ENCODE measurements around the gene MXRA8. TPM values are rescaled to one million over a fixed set of nuclear protein-coding genes. Genes with fewer than 3 reads are reported as not detected.
"Not testable (repeated sequence)": the region's sequence is repeated elsewhere in the genome, so short reads cannot be mapped to it uniquely, and the experiment has no call there.

MXRA8 gene
- total RNA-seq, 2 experiments from 2014 or later, result 0.18 to 0.23 TPM

DNA sequence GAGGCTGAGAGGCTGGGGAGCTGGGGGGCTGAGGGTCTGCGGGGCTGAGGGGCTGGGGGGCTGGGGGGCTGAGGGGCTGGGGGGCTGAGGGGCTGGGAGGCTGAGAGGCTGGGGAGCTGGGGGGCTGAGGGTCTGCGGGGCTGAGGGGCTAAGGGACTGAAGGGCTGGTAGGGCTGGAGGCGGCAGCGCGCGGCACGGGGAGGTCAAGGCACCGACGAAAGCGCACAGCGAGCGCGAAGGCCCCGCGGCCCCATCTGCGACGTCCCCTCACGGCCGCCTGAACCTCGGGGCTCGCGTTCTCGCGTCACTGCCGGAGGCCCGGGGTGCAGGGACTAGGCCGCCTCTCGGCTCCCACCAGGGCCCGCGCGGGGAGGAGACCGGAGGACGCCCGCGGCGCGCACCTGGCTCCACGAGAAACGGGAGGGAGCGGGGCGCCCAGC is 34.3 kb downstream of the MXRA8 start:
- peak overlapping the region; percentile 89 for H3K4me3 Mint-ChIP-seq
- CTCF ChIA-PET, result no interaction called here
- POLR2A ChIA-PET, result interaction anchor here (1.6 kb wide), 1 partner anchor 11 kb away, joined by 6 read pairs; no protein-coding TSS in a partner anchor
- no peak overlapping the region for H3K27ac Mint-ChIP-seq
- H3K4me1 Mint-ChIP-seq, result peaks cover 40% of the 10 kb centered on the region
- no peak for DNase-seq
- H3K36me3 Mint-ChIP-seq (ENCODE audit: low read depth), result peaks cover 16% of the 10 kb centered on the region
- no peaks in the 10 kb centered on the region for H3K9me3 Mint-ChIP-seq
- no peaks in the 10 kb centered on the region for H3K27me3 Mint-ChIP-seq

DNA sequence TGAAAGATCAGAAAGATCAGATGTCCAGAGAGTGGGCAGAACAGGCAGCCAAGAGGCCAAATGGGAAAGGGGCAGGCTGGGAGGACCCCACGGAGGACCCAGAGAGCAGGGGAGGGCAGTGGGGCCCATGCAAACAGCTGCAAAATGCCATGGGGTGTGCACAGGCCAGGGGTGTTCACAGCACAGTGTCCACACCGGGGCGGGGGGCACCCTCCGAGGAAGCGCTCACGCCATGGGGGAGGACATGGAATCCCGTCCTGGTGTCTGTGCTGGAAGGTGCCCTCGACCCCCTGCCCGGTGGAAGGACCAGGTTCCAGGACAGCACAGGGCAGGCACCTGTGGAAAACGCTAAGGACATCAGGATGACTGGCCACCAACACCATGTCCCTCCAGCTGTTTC is 35.4 kb downstream of the MXRA8 start:
- DNase-seq, result no peak
- no peaks in the 10 kb centered on the region for H3K9me3 Mint-ChIP-seq
- ChIA-PET CTCF (no interaction called here), POLR2A (interaction anchor here (1.6 kb wide), 1 partner anchor 10 kb away, joined by 6 read pairs; no protein-coding TSS in a partner anchor)
- peaks cover 18% of the 10 kb centered on the region for H3K36me3 Mint-ChIP-seq (ENCODE audit: low read depth)
- H3K4me1 Mint-ChIP-seq, result peaks cover 40% of the 10 kb centered on the region
- H3K27ac Mint-ChIP-seq, result peak overlapping the region; percentile 72
- H3K4me3 Mint-ChIP-seq, result peak overlapping the region; percentile 87
- no peaks in the 10 kb centered on the region for H3K27me3 Mint-ChIP-seq

DNA sequence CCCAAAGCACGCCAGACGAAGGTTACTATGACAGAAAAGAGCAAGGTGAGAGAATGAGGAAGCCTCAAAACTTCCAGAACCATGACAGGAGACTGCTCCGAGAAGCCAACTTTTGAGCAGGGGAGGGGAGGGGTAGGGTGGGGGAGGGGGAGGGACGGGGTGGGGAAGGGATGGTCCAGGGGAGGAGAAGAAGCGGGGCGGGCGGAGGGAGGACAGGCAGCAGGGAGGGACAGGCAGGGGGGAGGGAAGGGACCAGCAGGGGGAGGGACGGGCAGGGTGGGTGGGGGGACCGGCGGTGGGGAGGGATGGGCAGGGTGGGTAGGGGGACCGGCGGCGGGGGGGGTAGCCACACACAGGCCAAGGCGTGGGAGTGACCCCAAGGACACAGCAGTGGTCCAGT is 35.9 kb downstream of the MXRA8 start:
- CTCF ChIA-PET, result no interaction called here
- H3K27ac Mint-ChIP-seq, result peak overlapping the region; percentile 72
- POLR2A ChIA-PET, result interaction anchor here (1.6 kb wide), 1 partner anchor 9 kb away, joined by 6 read pairs; no protein-coding TSS in a partner anchor

DNA sequence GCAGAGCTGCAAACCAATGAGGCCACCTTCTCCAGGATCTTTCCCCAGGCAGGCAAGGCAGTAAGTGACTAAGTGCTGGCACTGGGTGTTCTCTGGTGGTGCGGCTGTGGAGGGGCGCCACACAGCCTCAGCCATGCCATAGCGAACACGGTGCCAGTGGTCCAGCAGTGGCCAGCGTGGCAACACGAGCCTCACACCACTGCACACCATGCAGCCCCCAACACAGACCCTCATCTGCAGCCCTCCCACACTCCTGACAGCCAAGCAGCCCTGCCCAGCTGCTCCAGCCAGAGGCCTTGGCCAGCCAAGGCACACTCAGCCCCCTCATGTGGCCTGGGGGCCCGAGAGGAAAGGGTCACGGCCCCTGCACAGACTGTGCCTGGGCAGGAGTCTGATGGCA is 36.9 kb downstream of the MXRA8 start:
- no peaks in the 10 kb centered on the region for H3K27me3 Mint-ChIP-seq
- H3K4me1 Mint-ChIP-seq, result peaks cover 37% of the 10 kb centered on the region
- no peak for DNase-seq
- peaks cover 24% of the 10 kb centered on the region for H3K36me3 Mint-ChIP-seq (ENCODE audit: low read depth)
- ChIA-PET POLR2A (no interaction called here), CTCF (no interaction called here)
- no peak overlapping the region for H3K27ac Mint-ChIP-seq
- H3K9me3 Mint-ChIP-seq, result no peaks in the 10 kb centered on the region
- no peak overlapping the region for H3K4me3 Mint-ChIP-seq

More for the DNA sequence above, 35.9 kb downstream of the MXRA8 start:
- Mint-ChIP-seq H3K4me3 (peak overlapping the region; percentile 87), H3K4me1 (peaks cover 39% of the 10 kb centered on the region), H3K9me3 (no peaks in the 10 kb centered on the region), H3K36me3 (ENCODE audit: low read depth) (peaks cover 21% of the 10 kb centered on the region), H3K27me3 (no peaks in the 10 kb centered on the region)
- DNase-seq, result no peak

DNA sequence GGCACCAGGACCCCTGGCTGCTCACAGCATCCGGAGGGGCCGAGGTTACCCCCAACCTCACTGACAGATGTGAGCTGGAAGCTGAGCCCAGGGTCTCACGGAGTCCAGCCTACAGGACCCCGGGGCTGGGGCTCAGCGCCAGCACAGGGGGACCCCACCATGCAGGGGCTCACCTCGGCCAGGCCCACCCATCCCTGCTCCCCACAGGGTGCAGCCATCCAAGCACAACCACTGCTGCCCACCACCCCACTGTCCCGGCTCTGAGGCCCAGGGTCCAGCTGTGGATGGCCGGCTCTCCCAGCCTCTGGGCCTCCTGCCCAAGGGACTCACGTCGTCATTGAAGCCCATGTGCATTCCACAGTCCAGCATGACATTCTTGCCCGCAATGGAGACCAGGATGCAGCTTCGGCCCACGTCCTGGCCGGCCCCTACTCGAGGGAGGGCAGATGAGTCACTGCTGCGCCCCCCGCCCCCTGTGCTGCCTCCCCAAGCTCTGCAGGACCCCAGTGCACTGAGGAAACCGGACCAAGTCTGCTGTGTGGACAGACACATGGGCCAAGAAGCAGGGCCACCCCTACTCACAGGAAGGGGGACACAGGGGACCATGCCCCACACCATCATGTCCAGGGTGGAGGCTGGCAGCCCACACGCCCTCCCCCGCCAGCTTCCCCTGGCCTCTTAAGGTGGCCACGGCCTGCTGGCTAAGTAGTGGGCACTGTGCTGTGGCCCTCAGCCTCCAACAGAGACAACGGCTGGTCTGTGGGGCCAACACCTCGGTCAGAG is 37.5 kb downstream of the MXRA8 start:
- H3K36me3 Mint-ChIP-seq (ENCODE audit: low read depth), result peaks cover 25% of the 10 kb centered on the region
- ChIA-PET CTCF (no interaction called here), POLR2A (no interaction called here)
- no peak for DNase-seq
- no peak overlapping the region for H3K27ac Mint-ChIP-seq
- H3K4me1 Mint-ChIP-seq, result peaks cover 31% of the 10 kb centered on the region
- H3K9me3 Mint-ChIP-seq, result no peaks in the 10 kb centered on the region
- no peak overlapping the region for H3K4me3 Mint-ChIP-seq
- no peaks in the 10 kb centered on the region for H3K27me3 Mint-ChIP-seq

DNA sequence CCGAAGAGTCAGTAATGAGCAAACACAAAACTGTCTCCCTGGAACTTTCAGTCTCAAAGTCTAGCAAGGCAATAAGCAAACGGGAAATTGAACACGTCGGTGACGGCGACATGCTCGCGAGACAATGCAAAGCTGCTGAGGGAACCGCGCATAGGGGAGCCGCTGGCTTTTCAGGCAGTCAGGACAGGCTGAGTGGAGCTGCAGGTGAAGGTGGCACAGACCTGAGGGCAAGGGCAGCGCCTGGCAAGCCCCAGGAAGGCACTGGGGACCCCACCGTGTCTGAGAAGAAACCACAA is 38.8 kb downstream of the MXRA8 start:
- H3K27ac Mint-ChIP-seq, result no peak overlapping the region
- no peak overlapping the region for H3K4me3 Mint-ChIP-seq
- CTCF ChIA-PET, result no interaction called here
- POLR2A ChIA-PET, result no interaction called here
- no peaks in the 10 kb centered on the region for H3K9me3 Mint-ChIP-seq
- peaks cover 34% of the 10 kb centered on the region for H3K36me3 Mint-ChIP-seq (ENCODE audit: low read depth)
- H3K27me3 Mint-ChIP-seq, result no peaks in the 10 kb centered on the region
- H3K4me1 Mint-ChIP-seq, result peaks cover 28% of the 10 kb centered on the region
- no peak for DNase-seq

DNA sequence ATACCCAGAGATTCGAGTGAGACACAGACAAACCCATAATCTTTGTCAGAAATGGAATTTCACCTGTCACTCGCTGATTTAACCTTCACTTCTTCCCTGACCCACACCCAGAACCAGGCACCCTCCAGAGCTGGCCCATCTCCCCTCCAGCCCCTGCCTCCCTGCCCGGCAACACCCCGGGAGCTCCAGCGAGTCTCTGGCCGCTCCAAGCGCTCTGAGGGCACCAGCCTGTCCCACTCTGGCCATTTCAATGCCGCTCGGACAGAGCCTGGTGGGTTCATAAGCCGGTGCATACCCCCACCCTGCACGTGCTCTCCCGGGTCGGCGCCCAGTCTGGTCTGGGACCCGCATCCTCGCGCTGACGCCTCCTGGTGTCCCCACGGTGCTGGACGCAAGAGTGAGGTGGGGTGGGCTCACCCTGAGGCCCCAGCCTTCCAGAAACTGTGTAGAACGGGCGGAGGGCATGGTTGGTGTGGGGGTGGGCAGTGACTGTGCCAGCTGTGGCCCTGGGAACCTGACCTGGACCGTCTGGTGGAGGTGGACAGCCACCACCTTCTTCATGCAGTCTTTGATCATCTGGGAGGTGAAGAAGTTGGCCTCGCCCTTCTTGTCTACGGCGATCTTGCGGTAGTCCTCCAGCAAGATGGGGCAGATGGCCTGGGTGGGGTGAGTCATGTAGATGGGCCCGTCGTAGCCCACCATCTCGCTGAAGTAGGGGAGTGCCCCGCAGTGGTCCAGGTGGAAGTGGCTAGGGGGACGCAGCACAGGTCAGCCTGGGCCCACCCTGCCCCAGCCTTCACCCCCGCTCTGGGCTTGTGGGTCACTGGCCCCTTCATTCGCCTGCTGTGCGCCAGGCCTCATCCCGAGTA is 39.3 kb downstream of the MXRA8 start:
- Mint-ChIP-seq H3K4me1 (peaks cover 26% of the 10 kb centered on the region), H3K9me3 (no peaks in the 10 kb centered on the region), H3K27ac (no peak overlapping the region), H3K36me3 (ENCODE audit: low read depth) (peaks cover 34% of the 10 kb centered on the region), H3K4me3 (no peak overlapping the region), H3K27me3 (no peaks in the 10 kb centered on the region)
- ChIA-PET POLR2A (no interaction called here), CTCF (no interaction called here)
- no peak for DNase-seq

DNA sequence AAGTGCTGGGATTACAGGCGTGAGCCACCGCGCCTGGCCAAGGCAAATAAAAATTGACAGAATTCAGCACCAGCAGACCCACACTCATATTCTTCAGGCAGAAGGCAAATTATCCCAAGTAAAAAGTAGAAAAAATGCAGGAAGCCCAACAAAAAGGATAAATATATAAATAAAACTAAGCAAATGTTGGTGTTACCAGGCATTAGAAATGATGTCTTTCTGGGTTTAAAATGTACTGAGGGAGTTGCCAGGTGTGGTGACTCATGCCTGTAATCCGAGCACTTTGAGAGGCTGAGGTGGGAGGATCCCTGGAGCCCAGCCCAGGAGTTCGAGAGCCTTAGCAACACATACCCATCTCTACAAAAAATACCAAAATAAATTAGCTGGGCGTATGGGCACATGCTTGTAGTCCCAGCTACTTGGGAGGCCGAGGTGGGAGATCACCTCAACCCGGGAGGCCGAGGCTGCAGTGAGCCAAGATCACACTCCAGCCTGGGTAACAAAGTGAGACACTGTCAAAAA is 40.2 kb downstream of the MXRA8 start:
- no peak for DNase-seq
- Mint-ChIP-seq H3K27me3 (no peaks in the 10 kb centered on the region), H3K4me1 (peaks cover 21% of the 10 kb centered on the region), H3K36me3 (ENCODE audit: low read depth) (peaks cover 33% of the 10 kb centered on the region), H3K9me3 (no peaks in the 10 kb centered on the region), H3K27ac (no peak overlapping the region), H3K4me3 (no peak overlapping the region)
- ChIA-PET POLR2A (no interaction called here), CTCF (no interaction called here)

DNA sequence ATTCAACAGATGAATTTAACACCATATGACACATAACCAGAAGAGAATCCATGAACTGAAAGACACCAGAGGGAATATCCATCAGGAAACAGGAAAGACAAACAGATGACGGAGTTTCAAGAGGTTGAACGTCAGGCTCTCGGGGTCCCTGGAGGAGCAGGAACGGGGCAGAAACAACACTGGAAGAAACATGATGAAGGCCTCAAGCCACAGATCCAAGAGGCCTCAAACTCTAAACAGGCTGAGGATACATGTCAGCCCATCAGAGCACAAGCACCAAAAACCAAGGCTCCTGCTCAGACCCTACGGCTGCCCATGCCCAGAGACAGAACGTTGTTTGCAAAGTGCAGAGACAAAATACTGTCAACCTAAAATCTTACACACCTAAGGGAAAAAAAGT is 40.9 kb downstream of the MXRA8 start:
- Mint-ChIP-seq H3K36me3 (ENCODE audit: low read depth) (peaks cover 38% of the 10 kb centered on the region), H3K9me3 (no peaks in the 10 kb centered on the region)

DNA sequence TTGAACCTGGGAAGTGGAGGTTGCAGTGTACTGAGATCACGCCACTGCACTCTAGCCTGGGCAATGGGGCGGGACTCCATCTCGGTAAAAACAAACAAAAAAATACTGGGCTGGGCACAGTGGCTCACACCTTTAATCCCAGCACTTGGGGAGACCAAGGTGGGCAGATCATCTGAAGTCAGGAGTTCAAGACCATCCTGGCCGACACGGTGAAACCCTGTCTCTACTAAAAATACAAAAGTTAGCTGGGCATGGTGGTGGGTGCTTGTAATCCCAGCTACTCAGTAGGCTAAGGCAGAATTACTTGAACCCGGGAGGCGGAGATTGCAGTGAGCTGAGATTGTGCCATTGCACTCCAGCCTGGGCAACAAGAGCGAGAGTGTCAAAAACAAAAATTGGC is 42.2 kb downstream of the MXRA8 start:
- H3K27ac Mint-ChIP-seq, H3K9me3 Mint-ChIP-seq, H3K27me3 Mint-ChIP-seq, DNase-seq, CTCF ChIA-PET, H3K4me3 Mint-ChIP-seq, H3K4me1 Mint-ChIP-seq: not testable (repeated sequence)
- peaks cover 35% of the 10 kb centered on the region for H3K36me3 Mint-ChIP-seq (ENCODE audit: low read depth)
- POLR2A ChIA-PET, result interaction anchor here (1.0 to 1.4 kb wide), 2 partner anchors 55 to 83 kb away, joined by 3 read pairs; partner anchors contain the start of gene CCNL2

More for the DNA sequence above, 40.9 kb downstream of the MXRA8 start:
- Mint-ChIP-seq H3K27me3 (no peaks in the 10 kb centered on the region), H3K4me3 (no peak overlapping the region), H3K27ac (no peak overlapping the region), H3K4me1 (peaks cover 17% of the 10 kb centered on the region)
- ChIA-PET CTCF (no interaction called here), POLR2A (no interaction called here)
- DNase-seq, result no peak

DNA sequence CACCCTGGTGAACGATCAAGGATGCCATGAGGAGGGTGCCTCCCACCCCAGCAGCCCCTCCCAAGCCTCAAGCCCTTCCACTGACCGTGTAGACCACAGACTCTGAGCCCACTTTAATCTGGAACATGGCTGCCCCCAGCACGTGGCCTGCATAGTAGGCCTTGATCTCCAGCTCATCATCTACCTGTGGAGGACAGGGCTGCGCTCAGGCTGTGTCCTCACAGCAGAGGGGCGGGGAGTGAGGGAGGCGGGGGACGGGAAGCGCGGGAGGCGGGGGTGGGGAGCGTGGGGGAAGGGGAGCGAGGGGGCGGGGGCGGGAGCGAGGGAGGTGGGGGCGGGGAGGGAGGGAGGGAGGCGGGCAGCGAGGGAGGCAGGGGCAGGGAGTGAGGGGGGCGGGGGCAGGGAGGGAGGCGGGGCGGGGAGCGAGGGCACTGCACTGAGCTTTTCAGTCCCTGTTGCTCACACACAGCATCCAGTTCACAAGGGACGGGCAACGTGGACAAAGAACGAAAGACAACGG is 42.9 kb downstream of the MXRA8 start:
- CTCF ChIA-PET, result no interaction called here
- no peak overlapping the region for H3K27ac Mint-ChIP-seq

DNA sequence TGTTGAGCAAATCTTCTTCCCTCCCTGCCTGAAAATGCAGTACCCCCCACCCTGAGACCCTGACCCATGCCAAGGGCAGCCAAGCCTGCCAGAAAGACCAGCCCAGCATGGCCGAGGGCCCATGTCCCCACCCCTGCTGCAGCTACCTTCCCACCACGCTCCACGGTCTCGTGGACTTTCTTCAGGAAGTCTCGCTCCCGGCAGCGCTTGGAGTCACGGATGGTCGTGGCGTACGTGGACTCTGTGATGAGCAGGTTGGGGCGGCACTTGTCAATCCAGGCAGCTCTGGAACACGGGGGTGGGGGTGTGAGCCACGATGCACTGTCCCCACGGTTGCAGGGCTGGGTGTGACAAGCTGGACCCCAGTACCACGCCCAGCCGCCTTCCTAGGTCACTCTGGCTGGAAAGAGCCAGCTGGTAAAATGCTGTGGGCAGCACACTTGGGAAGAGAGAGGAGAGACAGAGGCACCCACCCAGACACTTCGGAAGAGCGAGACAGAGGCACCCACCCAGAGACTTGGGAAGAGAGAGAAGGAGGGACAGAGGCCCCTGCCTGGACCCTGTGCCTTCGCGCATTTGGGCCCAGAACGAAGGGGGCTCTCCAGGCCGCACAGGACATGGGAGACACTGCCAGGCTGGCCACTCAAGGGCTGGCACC is 43.5 kb downstream of the MXRA8 start:
- Mint-ChIP-seq H3K4me3 (no peak overlapping the region), H3K4me1 (peaks cover 4% of the 10 kb centered on the region), H3K36me3 (ENCODE audit: low read depth) (peaks cover 34% of the 10 kb centered on the region), H3K9me3 (no peaks in the 10 kb centered on the region), H3K27me3 (no peaks in the 10 kb centered on the region), H3K27ac (no peak overlapping the region)
- DNase-seq, result no peak
- ChIA-PET CTCF (no interaction called here), POLR2A (interaction anchor here (1.4 kb wide), 1 partner anchor 56 kb away, joined by 3 read pairs; no protein-coding TSS in a partner anchor)

More for the DNA sequence above, 42.9 kb downstream of the MXRA8 start:
- no peaks in the 10 kb centered on the region for H3K9me3 Mint-ChIP-seq
- no peak overlapping the region for H3K4me3 Mint-ChIP-seq
- POLR2A ChIA-PET, result interaction anchor here (1.0 to 1.4 kb wide), 2 partner anchors 56 to 84 kb away, joined by 3 read pairs; partner anchors contain the start of gene CCNL2
- peaks cover 37% of the 10 kb centered on the region for H3K36me3 Mint-ChIP-seq (ENCODE audit: low read depth)
- H3K27me3 Mint-ChIP-seq, result no peaks in the 10 kb centered on the region
- H3K4me1 Mint-ChIP-seq, result peaks cover 9% of the 10 kb centered on the region
- no peak for DNase-seq

DNA sequence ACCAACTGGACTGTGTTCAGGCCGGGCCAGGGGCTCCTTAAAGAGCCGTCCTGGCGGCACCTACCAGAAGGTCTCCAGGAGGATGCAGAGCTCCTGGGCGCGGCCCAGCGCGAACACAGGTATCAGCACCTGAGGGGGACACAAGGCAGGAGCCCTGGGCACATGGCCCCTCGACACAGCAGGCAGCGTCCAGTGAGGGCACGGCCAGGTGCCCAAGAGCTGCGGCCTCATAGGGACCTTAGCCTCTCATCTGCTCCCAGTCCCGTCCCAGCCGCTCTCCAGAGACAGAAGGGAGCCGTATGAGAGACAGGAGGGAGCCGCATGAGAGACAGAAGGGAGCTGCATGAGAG is 44.1 kb downstream of the MXRA8 start:
- CTCF ChIA-PET, result no interaction called here
- no peaks in the 10 kb centered on the region for H3K27me3 Mint-ChIP-seq
- POLR2A ChIA-PET, result interaction anchor here (1.8 kb wide), 1 partner anchor 9 kb away, joined by 6 read pairs; no protein-coding TSS in a partner anchor
- H3K4me1 Mint-ChIP-seq, result peaks cover 8% of the 10 kb centered on the region
- H3K9me3 Mint-ChIP-seq, result no peaks in the 10 kb centered on the region
- H3K36me3 Mint-ChIP-seq (ENCODE audit: low read depth), result peaks cover 30% of the 10 kb centered on the region
- H3K4me3 Mint-ChIP-seq, result no peak overlapping the region
- H3K27ac Mint-ChIP-seq, result no peak overlapping the region
- DNase-seq, result no peak

Measured in activated CD4-positive, alpha-beta memory T cell treated with anti-CD3 and anti-CD28 coated beads, Interleukin-2, amount 10 ng/mL, durations not matched to agents 7 days and 5 days (primary cell).